Right cardiac atrium (tissue), 5 donors: Measurements from ENCODE around the gene MACF1. TPM values are rescaled to one million over a fixed set of nuclear protein-coding genes. Genes with fewer than 3 reads are reported as not detected.
A peak's percentile ranks its signal among the peaks of the same experiment; 100 is the strongest.

Experiments
- ATAC-seq, 2 donors: fragments of 200-7000 bp; cut with Tn5 transposase; one replicate each; pipeline versions ENCODE4 v1.8.0 to v1.9.1; 2020; ENCODE audit warnings: moderate library complexity in 2 of 2, mild to moderate bottlenecking in 1 of 2
- DNase-seq, 3 donors: peaks; one replicate each; pipeline ENCODE4 v3.0.0-alpha.2; 2020
- H3K27ac ChIP-seq: one replicate; pipeline ENCODE4 v1.5.1; 2013; ENCODE audit warnings: mild to moderate bottlenecking, low read length, control low read depth, moderate library complexity
- H3K27me3 ChIP-seq: one replicate; pipeline ENCODE4 v1.6.1; 2013; ENCODE audit not compliant: control insufficient read depth, insufficient read depth
- H3K4me1 ChIP-seq: one replicate; pipeline ENCODE4 v1.6.1; 2013; ENCODE audit warnings: low read length; ENCODE audit not compliant: control insufficient read depth, insufficient read depth
- H3K4me3 ChIP-seq: one replicate; pipeline ENCODE4 v1.5.1; 2013; ENCODE audit warnings: low read length, control low read depth
- H3K9me3 ChIP-seq: one replicate; pipeline ENCODE4 v1.6.1; 2013; ENCODE audit warnings: low read length; ENCODE audit not compliant: control insufficient read depth
- WGBS: extraction: QIAGEN DNeasy Blood & Tissue Kit; methylation state at CpG from one replicate; pipeline ENCODE4 v1.1.7; 2013; 5-methylcytosine and 5-hydroxymethylcytosine counted together
- intact Hi-C, 4 donors: fragments of 100-400 bp; cut with DNase I; formaldehyde crosslinking; loops; one replicate each; pipeline versions ENCODE4 v1.11.0 to v1.14.0; 2022 to 2023
- polyA plus RNA-seq: library from polyadenylated mRNA; stranded (reverse); fragments of 200-250 nt; gene quantifications from one replicate; pipeline ENCODE4 v1.2.3, GENCODE V29; 2013
- total RNA-seq, 4 donors: library from RNA; stranded (reverse); fragmentation: NEBNext Ultra II Directional; extraction: Animal tissue kit (Norgen Biotek cat#: 25700); gene quantifications; one replicate each; pipeline ENCODE4 v1.2.1, GENCODE V29; 2021
- donor health status: healthy with polysubstance abuse.
- donor health status: DM: no; HTN: yes; CAD: no.
- donor health status: DM: no; HTN: no; CAD: no.
- donor health status: DM: no; HTN: yes; CAD: no; lungs with severe emphysema.
- donor health status: DM: yes; HTN: yes; CAD: no.

Gene MACF1
- total and polyA plus RNA-seq, 5 donors, result 145 to 359 (median 316) TPM

DNA sequence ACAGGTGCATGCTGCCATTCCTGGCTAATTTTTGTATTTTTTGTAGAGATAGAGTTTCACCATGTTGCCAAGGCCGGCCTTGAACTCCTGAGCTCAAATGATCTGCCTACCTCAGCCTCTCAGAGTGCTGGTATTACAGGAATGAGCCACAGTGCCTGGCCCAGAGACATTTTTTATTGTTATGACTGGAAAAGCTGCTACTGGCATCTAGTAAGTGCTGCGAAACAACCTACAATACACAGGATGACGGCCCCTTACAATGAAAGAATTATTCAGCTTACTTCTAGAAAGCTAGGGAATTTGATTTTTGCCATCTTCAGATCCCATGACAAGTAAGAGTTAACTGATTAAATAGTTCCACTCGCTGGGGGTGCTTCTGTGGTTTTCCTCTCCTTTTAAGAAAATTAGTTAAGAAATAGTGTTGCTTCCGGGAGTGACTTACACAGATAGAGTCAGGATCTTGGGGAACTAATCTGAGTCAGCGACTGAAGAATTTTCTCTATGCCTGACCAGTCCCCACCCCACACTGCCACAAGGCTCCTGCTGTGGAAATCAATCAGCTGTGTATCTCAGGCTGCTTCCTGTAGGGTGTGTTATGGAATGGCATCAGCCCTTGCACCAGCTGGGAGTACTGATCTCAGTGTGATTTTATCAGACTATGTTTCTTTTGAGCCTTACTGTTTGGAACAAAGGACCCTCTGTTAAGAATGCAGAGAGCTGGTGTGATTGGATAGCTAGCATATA is 194.0 kb downstream of the MACF1 start:
- WGBS, result 37% methylated on average over 6 of the region's 6 CpGs
- no peaks in the 10 kb centered on the region for H3K27me3 ChIP-seq
- intact Hi-C loops, result no loop called here

DNA sequence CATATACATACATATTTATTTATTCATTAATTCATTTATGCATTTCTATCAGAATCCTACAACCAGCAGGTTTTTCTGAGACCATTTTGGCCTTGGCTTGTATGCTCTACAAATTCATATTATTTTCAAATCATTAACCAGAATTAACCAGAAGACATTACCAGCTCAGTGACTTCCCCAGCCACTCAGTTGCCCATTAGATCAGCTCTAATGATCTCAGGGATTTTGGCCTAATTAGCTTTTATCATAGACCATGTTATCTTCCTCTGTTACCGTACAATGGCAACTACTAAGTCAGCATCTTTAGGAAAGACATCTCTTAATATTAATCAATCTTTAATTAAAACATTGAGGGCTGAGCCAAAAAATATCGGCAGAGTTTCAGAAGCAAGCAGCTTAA is 196.6 kb downstream of the MACF1 start:
- DNase-seq (no peak), ATAC-seq (no peak)
- WGBS, result 74% methylated on average over 2 of the region's 2 CpGs
- intact Hi-C loops, result no loop called here
- Histone ChIP-seq H3K9me3 (no peaks in the 10 kb centered on the region), H3K27me3 (no peaks in the 10 kb centered on the region), H3K27ac (no peak overlapping the region), H3K4me3 (no peak overlapping the region), H3K4me1 (peaks cover 7% of the 10 kb centered on the region)

More for the DNA sequence above, 194.0 kb downstream of the MACF1 start:
- Histone ChIP-seq H3K4me3 (no peak overlapping the region), H3K4me1 (peaks cover 21% of the 10 kb centered on the region), H3K27ac (peak overlapping the region; percentile 53), H3K9me3 (no peaks in the 10 kb centered on the region)
- DNase-seq (peak; percentile 68 to 75 (median 69)), ATAC-seq (peak; percentile 93 to 97)

DNA sequence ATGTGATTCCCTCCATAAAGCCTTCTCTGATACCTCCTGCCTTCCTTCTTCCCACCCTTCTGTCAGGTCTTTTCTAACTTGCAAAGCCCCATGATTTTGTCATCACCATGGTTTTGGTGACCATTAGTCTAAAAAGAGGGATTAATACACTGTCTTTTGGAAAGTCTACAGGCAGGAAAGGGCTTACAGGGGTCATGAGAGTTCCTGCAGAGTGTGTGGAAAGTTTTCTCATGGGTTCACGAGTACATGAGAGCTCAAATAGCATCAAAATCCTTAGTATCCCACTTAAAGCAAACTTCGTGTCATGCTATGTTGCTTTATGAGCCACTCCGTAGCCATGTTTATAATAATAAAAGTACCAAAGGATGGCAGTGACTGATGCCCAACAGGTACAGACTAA is 200.4 kb downstream of the MACF1 start:
- Histone ChIP-seq H3K27ac (no peak overlapping the region), H3K4me1 (peaks cover 6% of the 10 kb centered on the region), H3K27me3 (no peaks in the 10 kb centered on the region), H3K9me3 (no peaks in the 10 kb centered on the region), H3K4me3 (no peak overlapping the region)
- 66% methylated on average over 3 of the region's 3 CpGs for WGBS
- ATAC-seq (no peak), DNase-seq (no peak)
- intact Hi-C loops, result no loop called here

DNA sequence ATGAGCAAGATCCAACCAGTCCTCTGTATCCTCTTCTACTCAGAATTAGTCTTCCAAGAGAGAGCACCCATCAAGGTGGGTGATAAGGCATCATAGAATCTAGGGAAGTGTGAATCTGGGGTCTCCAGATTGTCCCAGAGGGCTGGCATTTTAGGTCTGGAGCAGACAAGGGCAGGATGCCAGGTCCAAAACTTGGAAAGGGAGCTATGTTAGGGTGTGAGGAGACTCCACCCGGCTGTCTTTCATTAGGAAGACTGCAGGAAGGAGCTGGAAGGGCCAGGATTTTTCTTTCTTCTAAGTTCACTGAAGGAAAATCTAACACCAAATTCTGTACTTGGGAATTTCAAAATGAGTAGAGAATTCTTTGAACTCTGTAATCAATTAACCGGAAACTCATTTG is 200.9 kb downstream of the MACF1 start:
- Histone ChIP-seq H3K9me3 (no peaks in the 10 kb centered on the region), H3K4me3 (no peak overlapping the region), H3K27me3 (no peaks in the 10 kb centered on the region), H3K4me1 (peaks cover 8% of the 10 kb centered on the region), H3K27ac (no peak overlapping the region)
- ATAC-seq, result no peak
- intact Hi-C loops, result no loop called here
- WGBS, result 33% methylated on average over 2 of the region's 2 CpGs
- peak in 1 of 3 donors; percentile 52 for DNase-seq

DNA sequence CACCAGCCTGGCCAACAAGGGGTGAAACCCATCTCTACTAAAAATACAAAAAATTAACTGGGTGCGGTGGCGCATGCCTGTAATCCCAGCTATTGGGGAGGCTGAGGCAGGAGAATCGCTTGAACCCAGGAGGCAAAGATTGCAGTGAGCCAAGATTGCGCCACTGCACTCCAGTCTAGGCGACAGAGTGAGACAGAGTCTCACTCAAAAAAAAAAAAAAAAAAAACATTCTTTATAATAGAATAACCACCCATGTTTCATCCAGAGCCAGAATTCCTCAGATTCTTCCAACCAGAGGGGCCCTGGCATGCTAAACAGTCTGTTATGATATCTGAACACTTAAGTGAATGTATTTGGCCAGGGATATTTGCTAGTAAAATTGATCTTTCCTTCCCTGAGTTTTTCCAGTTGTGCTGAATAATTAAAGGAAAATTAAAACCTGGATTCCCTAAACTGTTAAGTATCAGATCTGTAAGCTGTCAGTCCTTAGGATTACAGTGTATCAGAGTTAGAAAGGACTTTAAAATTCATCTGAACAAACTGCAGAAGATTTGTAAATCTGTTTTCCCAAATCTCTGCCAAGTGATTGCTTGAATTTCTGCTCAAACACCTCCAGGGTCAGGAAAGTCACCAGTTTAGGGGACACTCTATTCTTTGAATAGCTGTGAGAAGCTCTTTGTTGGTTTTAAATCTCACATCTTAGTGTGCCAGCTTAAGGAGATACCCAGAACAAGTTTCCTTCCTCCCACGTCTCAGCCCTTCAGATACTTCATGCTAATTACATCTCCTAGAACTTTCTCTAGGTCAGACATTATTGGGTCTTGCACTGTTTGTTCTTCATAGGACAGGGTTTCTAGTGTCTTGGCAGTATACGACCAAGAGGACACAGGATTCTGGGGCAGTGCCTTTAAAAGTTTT is 202.3 kb downstream of the MACF1 start:
- Histone ChIP-seq H3K9me3 (no peaks in the 10 kb centered on the region), H3K4me3 (no peak overlapping the region), H3K27me3 (no peaks in the 10 kb centered on the region), H3K27ac (peak overlapping the region; percentile 61), H3K4me1 (peaks cover 8% of the 10 kb centered on the region)
- intact Hi-C loops, result no loop called here
- 61% methylated on average over 7 of the region's 7 CpGs for WGBS
- no peak for ATAC-seq
- DNase-seq, result no peak

DNA sequence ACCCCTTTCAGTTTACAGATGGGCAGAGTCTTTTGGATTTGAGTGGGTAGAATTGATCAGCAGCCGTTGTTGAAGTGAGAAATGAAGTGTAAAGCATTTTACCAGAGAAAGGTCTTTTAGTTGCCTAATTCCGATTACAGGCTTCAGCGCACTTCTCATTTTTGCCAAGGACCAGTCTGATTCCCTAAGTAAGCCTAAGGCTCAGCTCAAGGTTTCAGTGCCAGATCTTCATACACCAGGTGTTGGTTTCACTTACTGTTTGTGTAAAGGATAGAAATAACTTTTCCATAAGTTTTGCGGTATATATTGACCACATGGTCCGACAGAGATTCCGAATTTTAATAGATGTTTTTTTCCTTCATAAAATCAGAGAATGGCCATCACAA is 203.0 kb downstream of the MACF1 start:
- 61% methylated on average over 6 of the region's 6 CpGs for WGBS
- DNase-seq, result no peak
- intact Hi-C loops, result no loop called here

DNA sequence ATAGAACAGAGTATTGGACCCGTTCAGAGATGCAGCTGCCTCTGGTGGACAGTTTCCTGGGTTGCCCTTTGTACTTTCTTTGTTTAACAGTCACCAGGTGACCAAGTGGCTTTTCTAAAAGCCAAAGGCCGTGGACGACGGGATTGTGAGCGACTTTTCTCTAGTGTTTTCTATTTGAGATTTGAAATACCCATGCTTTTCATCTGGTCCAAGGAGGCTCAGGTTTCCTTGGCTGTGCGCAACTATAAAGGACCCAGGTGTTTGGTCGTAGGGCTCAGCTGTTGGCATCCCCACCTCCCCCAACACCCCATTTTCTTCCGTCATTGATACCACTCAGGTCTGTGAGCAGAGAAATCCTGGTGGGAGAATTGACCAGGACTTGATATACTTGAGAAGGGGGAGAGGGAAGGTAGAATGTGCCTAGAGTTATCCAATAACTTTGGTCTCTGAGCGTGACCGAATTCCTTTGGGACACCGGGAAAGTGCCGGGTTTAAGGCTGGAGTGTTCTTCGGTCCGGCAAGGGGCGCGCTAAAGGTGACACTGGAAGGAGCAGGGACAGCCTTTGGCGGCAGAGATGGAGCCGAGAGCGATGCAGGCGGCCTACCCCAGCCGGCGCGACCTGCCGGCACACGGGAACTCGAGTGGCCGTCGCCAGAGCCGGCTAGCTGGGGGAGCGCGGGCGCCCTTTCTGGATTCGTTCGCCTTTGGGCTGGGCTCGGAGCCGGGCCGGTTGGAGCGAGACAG is 203.6 kb downstream of the MACF1 start:
- intact Hi-C loops, result no loop called here
- Histone ChIP-seq H3K27me3 (no peaks in the 10 kb centered on the region), H3K4me3 (peak overlapping the region; percentile 80), H3K27ac (peak overlapping the region; percentile 96), H3K4me1 (peaks cover 13% of the 10 kb centered on the region), H3K9me3 (no peaks in the 10 kb centered on the region)
- WGBS, result 12% methylated on average over 38 of the region's 38 CpGs
- DNase-seq (peak in 1 of 3 donors; percentile 50), ATAC-seq (no peak)

More for the DNA sequence above, 203.0 kb downstream of the MACF1 start:
- Histone ChIP-seq H3K4me3 (no peak overlapping the region), H3K27ac (peak overlapping the region; percentile 96), H3K9me3 (no peaks in the 10 kb centered on the region), H3K4me1 (peaks cover 8% of the 10 kb centered on the region), H3K27me3 (no peaks in the 10 kb centered on the region)
- ATAC-seq, result no peak

DNA sequence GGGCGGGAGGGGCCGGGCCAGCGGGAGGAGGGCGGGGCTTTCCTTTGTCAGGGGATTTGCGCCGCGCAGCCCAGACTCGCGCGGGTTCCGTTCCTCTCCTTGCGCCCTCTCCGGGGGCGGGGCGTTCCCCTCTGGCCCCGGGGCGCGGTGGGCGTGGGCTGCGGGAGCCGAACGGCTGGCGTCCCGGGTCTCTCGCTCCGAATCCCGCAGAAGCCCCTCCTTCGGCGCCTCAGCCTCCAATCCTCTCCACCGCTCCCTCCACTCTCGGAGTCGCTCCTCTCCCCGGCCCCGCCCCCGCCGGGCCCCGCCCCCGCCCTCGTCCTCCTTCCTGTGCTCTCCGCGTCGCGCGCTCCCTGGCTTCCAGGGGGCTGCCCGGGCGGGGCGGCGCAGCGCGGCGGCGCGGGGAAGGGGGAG is 204.2 kb downstream of the MACF1 start:
- peak overlapping the region; percentile 96 for H3K27ac ChIP-seq
- no peaks in the 10 kb centered on the region for H3K27me3 ChIP-seq
- ATAC-seq, result peak; percentile 95
- whole genome bisulfite sequencing, result 2% methylated on average over 53 of the region's 53 CpGs
- peaks cover 14% of the 10 kb centered on the region for H3K4me1 ChIP-seq
- DNase-seq, result peak; percentile 98 to 99 (median 99)
- H3K9me3 ChIP-seq, result no peaks in the 10 kb centered on the region
- H3K4me3 ChIP-seq, result peak overlapping the region; percentile 80
- intact Hi-C loops, result no loop called here

DNA sequence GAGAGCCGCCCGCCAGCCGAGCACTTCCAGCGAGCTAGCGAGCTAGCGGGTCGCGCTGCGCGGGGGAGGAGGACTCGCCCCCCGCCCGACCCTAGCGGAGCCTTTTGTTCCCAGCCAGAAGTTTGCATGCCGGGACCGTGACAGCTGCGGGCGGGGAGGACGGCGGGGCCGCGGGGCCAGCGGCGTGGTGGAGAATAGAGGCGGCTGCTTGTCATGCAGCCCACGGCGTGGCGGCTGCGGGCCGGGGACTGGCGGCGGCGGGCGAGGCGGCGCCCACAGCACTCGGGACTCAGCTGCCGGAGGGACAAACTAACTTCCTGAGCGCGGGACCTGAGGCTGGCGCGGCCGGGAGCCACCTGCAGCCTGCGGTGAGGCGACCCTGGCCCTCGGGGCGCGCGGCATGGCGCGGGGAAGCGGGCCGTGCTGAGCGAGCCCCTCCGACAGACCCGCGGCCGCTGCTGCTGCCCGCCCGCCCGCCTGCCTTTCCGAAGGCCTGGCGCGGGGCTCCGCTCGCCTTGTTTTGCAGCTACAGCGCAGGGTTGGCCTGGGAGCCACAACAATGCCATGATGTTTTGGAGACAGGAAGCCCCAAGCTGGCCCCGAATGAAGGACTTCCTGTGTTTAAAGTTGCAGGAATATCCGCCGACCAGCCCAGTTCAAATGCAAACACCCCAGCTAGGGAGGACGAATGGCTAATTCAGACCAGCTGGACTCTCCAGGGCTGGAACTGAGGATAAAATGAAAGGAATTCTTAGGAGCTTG is 204.7 kb downstream of the MACF1 start:
- Histone ChIP-seq H3K27me3 (no peaks in the 10 kb centered on the region), H3K4me1 (peaks cover 16% of the 10 kb centered on the region), H3K27ac (peak overlapping the region; percentile 86), H3K9me3 (no peaks in the 10 kb centered on the region), H3K4me3 (peak overlapping the region; percentile 80)
- 1% methylated on average over 71 of the region's 71 CpGs for WGBS
- intact Hi-C loops, result no loop called here
- ATAC-seq, result peak; percentile 10 to 31
- DNase-seq, result peak; percentile 66 to 85 (median 77)

DNA sequence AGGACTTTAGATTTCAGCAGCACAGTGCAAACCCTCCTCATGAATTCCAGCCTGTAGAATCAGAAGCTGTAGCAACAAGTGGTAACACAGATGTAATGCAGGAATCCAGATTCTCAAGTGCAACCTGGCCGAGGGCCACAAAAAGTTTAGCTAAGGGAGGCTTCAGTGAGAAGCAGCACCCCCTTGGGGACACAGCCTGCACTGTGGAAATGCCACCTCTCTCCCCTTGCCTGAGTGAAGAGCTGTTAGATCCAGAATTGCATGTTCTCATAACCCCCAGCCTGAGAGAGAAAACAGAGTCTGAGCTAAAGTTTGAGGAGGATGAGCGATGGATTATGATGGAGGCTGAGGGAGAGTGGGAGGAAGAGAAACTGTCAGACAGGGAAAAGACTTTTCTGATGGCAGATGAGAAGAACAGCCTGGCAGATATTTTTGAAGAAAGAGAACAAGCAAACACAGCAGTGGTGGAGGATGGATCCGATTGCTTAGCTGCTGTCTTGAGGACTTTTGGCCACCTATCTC is 206.5 kb downstream of the MACF1 start:
- Histone ChIP-seq H3K4me3 (peak overlapping the region; percentile 80), H3K9me3 (no peaks in the 10 kb centered on the region), H3K4me1 (peaks cover 12% of the 10 kb centered on the region), H3K27ac (peak overlapping the region; percentile 74), H3K27me3 (no peaks in the 10 kb centered on the region)
- intact Hi-C loops, result loop anchor here in 1 of 4 donors (2.0 kb wide), 1 partner anchor 26 kb away; no protein-coding TSS in a partner anchor
- WGBS, result 18% methylated on average over 3 of the region's 3 CpGs
- DNase-seq, result peak; percentile 83 to 92 (median 88)
- ATAC-seq, result peak; percentile 4
